Panc1 (cell line): ENCODE results near the gene TCF15. TPM values are rescaled to one million over a fixed set of nuclear protein-coding genes. Genes with fewer than 3 reads are reported as not detected.

Experiments used
- ATAC-seq: fragments of 200-7000 bp; cut with Tn5 transposase; 2 replicates; pipeline ENCODE4 v1.9.1; 2020; ENCODE audit warnings: mild to moderate bottlenecking, moderate library complexity
- BruUV-seq: library from RNA; stranded (reverse); fragments of 400-500 nt; replicated peaks from 2 replicates; lab custom pipeline; 2021; lab: Mats Ljungman, UMichigan
- CTCF ChIA-PET: fragments of 300-600 bp; sonication (Branson Sonifier 250); formaldehyde crosslinking; loops from one replicate; lab custom pipeline; 2022; ENCODE audit warnings: antibody characterized with exemption; lab: Charles Lee
- POLR2A ChIA-PET: fragments of 300-600 bp; sonication (Branson Sonifier 250); formaldehyde crosslinking; loops from one replicate; lab custom pipeline; 2022; ENCODE audit warnings: antibody characterized with exemption; lab: Charles Lee
- DNase-seq: peaks from one replicate; pipeline ENCODE4 v3.0.0-alpha.2; 2010; ENCODE audit warnings: low read depth, low spot score
- H3K27ac ChIP-seq: 2 replicates; pipeline ENCODE4 v1.5.1; 2011; ENCODE audit warnings: mild to moderate bottlenecking, low read length, inconsistent platforms
- H3K27me3 ChIP-seq: fragments of 200-500 bp; sonication (Bioruptor generic); 2 replicates; pipeline ENCODE4 v1.6.0; 2014; ENCODE audit warnings: low read length, inconsistent platforms; ENCODE audit not compliant: control insufficient read depth, insufficient read depth
- H3K36me3 ChIP-seq: fragments of 200-500 bp; sonication (Bioruptor generic); 2 replicates; pipeline ENCODE4 v1.5.1; 2014; ENCODE audit warnings: inconsistent platforms, mild to moderate bottlenecking, low read length, moderate library complexity; ENCODE audit not compliant: control insufficient read depth, insufficient read depth
- H3K4me1 ChIP-seq: 2 replicates; pipeline ENCODE4 v1.5.1; 2011; ENCODE audit warnings: inconsistent platforms, mild to moderate bottlenecking, low read length, moderate library complexity; ENCODE audit not compliant: control insufficient read depth, insufficient read depth
- H3K4me3 ChIP-seq, 2 experiments: 2 replicates each; pipeline ENCODE4 v1.5.1; 2011 to 2012; ENCODE audit warnings: low read depth in 2 of 2, low read length in 2 of 2, mild to moderate bottlenecking in 2 of 2, inconsistent platforms in 1 of 2, moderate library complexity in 1 of 2
- H3K9me3 ChIP-seq: fragments of 200-500 bp; sonication (Bioruptor generic); 2 replicates; pipeline ENCODE4 v1.5.1; 2014; ENCODE audit warnings: low read depth, mild to moderate bottlenecking, inconsistent platforms, low read length, moderate library complexity; ENCODE audit not compliant: control insufficient read depth, insufficient read depth
- CTCF ChIP-seq: fragments of 450-650 bp; IDR thresholded peaks from 2 replicates; pipeline ENCODE4 v1.5.1; 2017; ENCODE audit warnings: mild to moderate bottlenecking
- POLR2AphosphoS5 ChIP-seq: IDR thresholded peaks from 2 replicates; pipeline ENCODE4 v1.6.1; 2012; ENCODE audit warnings: mild to moderate bottlenecking, low read depth, low read length, moderate library complexity
- REST ChIP-seq, 2 experiments: IDR thresholded peaks; 2 replicates each; pipeline ENCODE4 v1.6.1; 2011 to 2012; ENCODE audit warnings: low read depth in 2 of 2, control low read depth in 1 of 2, low read length in 1 of 2, mild to moderate bottlenecking in 1 of 2, moderate library complexity in 1 of 2; ENCODE audit not compliant: insufficient read depth in 1 of 2
- SIN3A ChIP-seq: IDR thresholded peaks from 2 replicates; pipeline ENCODE4 v1.6.1; 2012; ENCODE audit warnings: low read depth, mild to moderate bottlenecking, low read length, moderate library complexity, borderline replicate concordance; ENCODE audit not compliant: insufficient read depth
- TCF7L2 ChIP-seq: IDR thresholded peaks from 2 replicates; pipeline ENCODE4 v1.6.1; 2011; ENCODE audit warnings: mild to moderate bottlenecking, low read depth, low read length, inconsistent platforms
- in situ Hi-C: cut with HindIII; loops from 2 replicates; pipeline ENCODE4 v1.10.0; 2016; ENCODE audit warnings: low sequenced_read_pairs, low pct_unique_long_range_greater_than_20kb
- intact Hi-C: fragments of 100-400 bp; cut with micrococcal nuclease; formaldehyde crosslinking; loops from one replicate; pipeline ENCODE4 v1.10.0; 2022; ENCODE audit not compliant: unreplicated experiment
- total RNA-seq: library from RNA; stranded (reverse); gene quantifications from one replicate; pipeline ENCODE4 v1.2.1, GENCODE V29; 2021; ENCODE audit not compliant: unreplicated experiment

TCF15 gene
- total RNA-seq, 1 experiment from 2014 or later = not detected

DNA sequence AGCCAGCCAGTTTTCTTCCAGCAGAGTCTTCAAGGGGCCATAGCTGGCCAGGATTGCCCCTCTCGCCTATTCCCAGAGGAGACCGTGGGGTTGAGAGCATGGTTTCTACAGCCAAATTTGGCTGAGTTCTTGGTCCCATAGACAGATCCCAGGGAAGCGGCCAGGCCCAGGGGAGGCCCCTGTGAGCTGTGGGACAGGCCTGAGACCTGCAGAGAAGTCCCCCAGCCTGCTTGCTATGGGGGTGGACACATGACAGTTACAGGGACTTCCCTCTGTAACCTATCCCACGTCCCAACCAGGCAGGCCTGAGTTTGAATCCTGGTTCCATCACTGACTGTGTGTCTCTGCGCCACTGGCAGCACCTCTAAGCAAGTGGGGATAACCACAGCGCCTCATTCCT lies 2.6 kb downstream of the TCF15 start:
- ChIA-PET CTCF (no interaction called here), POLR2A (interaction anchor here (0.6 kb wide), 1 partner anchor 37 kb away, joined by 4 read pairs; no protein-coding TSS in a partner anchor)
- H3K36me3 ChIP-seq = no peaks in the 10 kb centered on the region
- intact Hi-C loops = no loop called here
- no peaks in the 10 kb centered on the region for H3K9me3 ChIP-seq
- H3K4me3 ChIP-seq = no peak overlapping the region
- in situ Hi-C loops = no loop called here
- no peak overlapping the region for H3K27ac ChIP-seq
- peak; percentile 33 for ATAC-seq
- H3K4me1 ChIP-seq = no peaks in the 10 kb centered on the region
- no peak for DNase-seq
- H3K27me3 ChIP-seq = no peaks in the 10 kb centered on the region
- no TSS peak for BruUV-seq
- no peak for TF ChIP-seq TCF7L2
- no peak for TF ChIP-seq CTCF
- TF ChIP-seq POLR2AphosphoS5 = no peak
- TF ChIP-seq SIN3A = no peak
- TF ChIP-seq REST (IDR thresholded peaks at IDR 0.05; ENCODE audit: insufficient read depth in 1 of 2, low read depth in 2 of 2, low read length in 1 of 2) = no peak

GRCh38 chr20:605237-605636 lies 4.9 kb downstream of the TCF15 start:
- no peak overlapping the region for H3K4me3 ChIP-seq
- no peaks in the 10 kb centered on the region for H3K4me1 ChIP-seq
- H3K27ac ChIP-seq = no peak overlapping the region
- in situ Hi-C loops = no loop called here
- ChIA-PET POLR2A (no interaction called here), CTCF (no interaction called here)
- no TSS peak for BruUV-seq
- H3K27me3 ChIP-seq = no peaks in the 10 kb centered on the region
- no peak for DNase-seq
- TF ChIP-seq CTCF = no peak
- no peak for TF ChIP-seq SIN3A
- no peak for TF ChIP-seq POLR2AphosphoS5
- no peak for TF ChIP-seq TCF7L2
- TF ChIP-seq REST (IDR thresholded peaks at IDR 0.05; ENCODE audit: insufficient read depth in 1 of 2, low read depth in 2 of 2, low read length in 1 of 2) = no peak
- intact Hi-C loops = no loop called here
- no peak for ATAC-seq
- H3K36me3 ChIP-seq = no peaks in the 10 kb centered on the region
- no peaks in the 10 kb centered on the region for H3K9me3 ChIP-seq
